ENCODE measurements around the gene CES4A.

GRCh38 chr16:67029254-67030096 is 41.1 kb downstream of the CES4A start:
- TF ChIP-seq ZNF274 (IDR thresholded peaks at IDR 0.05; ENCODE audit: low read depth, low read length) (no peak), SUZ12 (IDR thresholded peaks at IDR 0.05; ENCODE audit: extremely low read depth, insufficient read depth, insufficient read length) (no peak)
